Kidney (tissue), 14 donors: ENCODE data around the gene RPL19. TPM values are rescaled to one million over a fixed set of nuclear protein-coding genes. Genes with fewer than 3 reads are reported as not detected.

ENCODE experiments used
- DNase-seq, 5 donors: peaks; one replicate each; pipeline ENCODE4 v3.0.0-alpha.2; 2013 to 2020
- FAIRE-seq: peaks from 2 replicates; lab custom pipeline; 2012; peaks lifted over from hg19 to GRCh38; lab: Jason Lieb, UNC
- H3K27ac ChIP-seq, 2 donors: one replicate each; pipeline ENCODE4 v1.7.0; 2013; ENCODE audit warnings: low read depth in 2 of 2, low read length in 2 of 2, inconsistent platforms in 1 of 2
- H3K27me3 ChIP-seq: one replicate; pipeline ENCODE4 v1.7.1; 2013; ENCODE audit warnings: low read length, inconsistent platforms; ENCODE audit not compliant: control insufficient read depth, insufficient read depth
- H3K36me3 ChIP-seq, 3 donors: one replicate each; pipeline versions ENCODE4 v1.7.0 to v1.7.1; 2013; ENCODE audit warnings: low read length in 3 of 3, control low read depth in 1 of 3, inconsistent platforms in 1 of 3; ENCODE audit not compliant: insufficient read depth in 3 of 3, control insufficient read depth in 2 of 3
- H3K4me1 ChIP-seq, 3 donors: one replicate each; pipeline versions ENCODE4 v1.7.0 to v1.7.1; 2013; ENCODE audit warnings: low read length in 3 of 3, inconsistent platforms in 1 of 3, low read depth in 1 of 3; ENCODE audit not compliant: control insufficient read depth in 2 of 3, insufficient read depth in 2 of 3
- H3K4me3 ChIP-seq, 3 donors: one replicate each; pipeline versions ENCODE4 v1.7.0 to v1.8.1; 2013; ENCODE audit warnings: low read length in 3 of 3, control low read depth in 1 of 3, inconsistent platforms in 1 of 3
- H3K9ac ChIP-seq, 3 donors: one replicate each; pipeline versions ENCODE4 v1.7.0 to v1.7.1; 2013; ENCODE audit warnings: low read length in 3 of 3, control low read depth in 1 of 3, inconsistent platforms in 1 of 3
- H3K9me3 ChIP-seq, 3 donors: one replicate each; pipeline versions ENCODE4 v1.7.0 to v1.7.1; 2013; ENCODE audit warnings: low read length in 3 of 3, control low read depth in 1 of 3, inconsistent platforms in 1 of 3; ENCODE audit not compliant: control insufficient read depth in 2 of 3, insufficient read depth in 1 of 3
- CTCF ChIP-seq: IDR thresholded peaks from 3 replicates; pipeline ENCODE4 v1.5.1; 2012; ENCODE audit warnings: mild to moderate bottlenecking, moderate library complexity, borderline replicate concordance; ENCODE audit not compliant: insufficient read depth; ENCODE audit errors: extremely low read depth
- intact Hi-C: fragments of 100-400 bp; cut with DNase I; formaldehyde crosslinking; loops from one replicate; pipeline ENCODE4 v1.11.1; 2022
- polyA plus RNA-seq: library from polyadenylated mRNA; stranded (reverse); fragments of 350-450 nt; fragmentation: Illumina TruSeq; extraction: RNeasy Lipid Tissue Mini Kit (QIAGEN cat#74804); gene quantifications from one replicate; pipeline ENCODE4 v1.2.3, GENCODE V29; 2014; ENCODE audit warnings: low read depth, low replicate concordance; ENCODE audit not compliant: insufficient read depth
- total RNA-seq: library from RNA; stranded (reverse); fragmentation: NEBNext Ultra II Directional; extraction: Animal tissue kit (Norgen Biotek cat#: 25700); gene quantifications from one replicate; pipeline ENCODE4 v1.2.1, GENCODE V29; 2021
- donor health status: control.
- donor health status: control.
- donor health status: control.
- donor health status: control.
- donor health status: control.
- donor health status: DM: yes; HTN: yes; CAD: no.
- donor health status: Normal renal cell carcinoma (clear cell type).

RPL19 gene
- total and polyA plus RNA-seq, 2 donors from 2014 or later = 1,460 to 2,512 TPM

- H3K4me3 ChIP-seq = no peak overlapping the region
- no peaks in the 10 kb centered on the region for H3K27me3 ChIP-seq
- H3K36me3 ChIP-seq = no peaks in the 10 kb centered on the region
- no peak for FAIRE-seq
- H3K9me3 ChIP-seq = no peaks in the 10 kb centered on the region
- peaks cover 0 to 10% (median 8%) of the 10 kb centered on the region in 3 donors for H3K4me1 ChIP-seq
- H3K27ac ChIP-seq = no peak overlapping the region
- intact Hi-C loops = loop anchor here (10.0 kb wide), 1 partner anchor 171 kb away; no protein-coding TSS in a partner anchor
- no peak overlapping the region for H3K9ac ChIP-seq
- DNase-seq = no peak
- no peak for TF ChIP-seq CTCF
Observed at GRCh38 chr17:39155654-39156053, 44.4 kb upstream of the RPL19 start.

- no peak for DNase-seq
- Histone ChIP-seq H3K27ac (no peak overlapping the region), H3K27me3 (no peaks in the 10 kb centered on the region), H3K4me3 (no peak overlapping the region), H3K4me1 (peaks cover 0 to 10% (median 8%) of the 10 kb centered on the region in 3 donors), H3K9ac (no peak overlapping the region), H3K9me3 (no peaks in the 10 kb centered on the region), H3K36me3 (no peaks in the 10 kb centered on the region)
- intact Hi-C loops = loop anchor here (10.0 kb wide), 1 partner anchor 172 kb away; no protein-coding TSS in a partner anchor
- no peak for FAIRE-seq
- TF ChIP-seq CTCF = no peak
Observed at GRCh38 chr17:39156491-39156890, 43.6 kb upstream of the RPL19 start.

GRCh38 chr17:39158623-39159022, 41.5 kb upstream of the RPL19 start:
- intact Hi-C loops = loop anchor here (10.0 kb wide), 1 partner anchor 174 kb away; no protein-coding TSS in a partner anchor
- H3K4me3 ChIP-seq = no peak overlapping the region
- DNase-seq (no peak), FAIRE-seq (no peak)
- H3K27me3 ChIP-seq = no peaks in the 10 kb centered on the region
- peaks cover 0 to under 1% (median 0%) of the 10 kb centered on the region in 3 donors for H3K4me1 ChIP-seq
- H3K27ac ChIP-seq = no peak overlapping the region
- no peak overlapping the region for H3K9ac ChIP-seq
- no peaks in the 10 kb centered on the region for H3K9me3 ChIP-seq
- TF ChIP-seq CTCF = no peak
- H3K36me3 ChIP-seq = no peaks in the 10 kb centered on the region

GRCh38 chr17:39161962-39162361, 38.1 kb upstream of the RPL19 start:
- intact Hi-C loops = no loop called here

More at GRCh38 chr17:39161962-39162361, 38.1 kb upstream of the RPL19 start:
- H3K4me1 ChIP-seq = peaks cover 0 to 8% (median 0%) of the 10 kb centered on the region in 3 donors
- DNase-seq = no peak
- no peaks in the 10 kb centered on the region for H3K36me3 ChIP-seq
- no peaks in the 10 kb centered on the region for H3K9me3 ChIP-seq
- no peak overlapping the region for H3K27ac ChIP-seq
- TF ChIP-seq CTCF = no peak
- H3K27me3 ChIP-seq = no peaks in the 10 kb centered on the region
- no peak overlapping the region for H3K9ac ChIP-seq
- no peak for FAIRE-seq
- no peak overlapping the region for H3K4me3 ChIP-seq
